Measurements from ENCODE around the gene CHIC2. TPM values are rescaled to one million over a fixed set of nuclear protein-coding genes. Genes with fewer than 3 reads are reported as not detected.

The CHIC2 gene
- total RNA-seq, 1 experiment from 2014 or later, result 11.0 TPM

DNA sequence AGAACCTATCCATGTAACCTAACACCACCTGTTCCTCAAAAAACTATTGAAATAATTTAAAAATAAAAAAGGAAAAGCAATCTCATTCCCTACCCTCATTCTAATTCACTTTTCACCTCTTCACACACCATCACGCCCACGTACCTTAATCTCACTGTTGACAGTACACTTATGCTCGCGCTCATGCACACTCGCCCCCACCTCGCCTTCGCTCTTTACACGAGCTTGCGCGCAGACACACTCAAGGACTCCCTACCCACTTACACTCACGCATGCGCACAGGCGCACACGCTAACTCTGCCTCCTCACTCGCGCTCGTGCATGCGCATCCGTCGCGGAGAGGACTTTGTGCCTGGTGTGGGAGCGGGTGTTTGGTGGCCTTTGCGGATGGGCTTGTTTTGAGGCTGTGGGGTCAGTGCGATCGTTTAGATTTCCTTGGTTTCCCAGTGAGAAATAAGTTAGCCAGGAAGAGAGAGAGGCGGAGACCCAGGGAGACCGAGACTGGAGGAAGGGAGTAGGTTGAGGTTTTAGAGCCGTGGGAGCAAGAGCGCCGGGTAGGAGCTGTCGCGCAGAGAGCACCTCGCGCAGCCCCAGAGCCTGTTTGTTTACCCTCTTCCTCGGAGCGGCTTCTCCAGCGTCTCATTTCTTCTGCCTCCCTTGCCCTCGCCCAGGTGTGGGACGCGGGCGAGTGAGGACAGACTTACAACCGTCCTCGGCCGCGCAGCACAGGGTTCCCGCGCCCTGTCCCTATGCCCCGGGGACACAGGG, 27.4 kb upstream of the CHIC2 start:
- no peak overlapping the region for H3K27ac Mint-ChIP-seq
- peaks cover 54% of the 10 kb centered on the region for H3K4me1 Mint-ChIP-seq
- ChIA-PET CTCF (interaction anchor here (0.7 to 0.9 kb wide), 2 partner anchors 8 to 141 kb away, joined by 3 read pairs; partner anchors contain the start of gene GSX2), POLR2A (no interaction called here)
- DNase-seq (ENCODE audit: low spot score) (no peak), ATAC-seq (peak; percentile 21)
- H3K27me3 Mint-ChIP-seq (ENCODE audit: low read depth), result peaks cover 88% of the 10 kb centered on the region
- H3K4me3 Mint-ChIP-seq, result peak overlapping the region; percentile 80
- TF ChIP-seq, protein P1, sequence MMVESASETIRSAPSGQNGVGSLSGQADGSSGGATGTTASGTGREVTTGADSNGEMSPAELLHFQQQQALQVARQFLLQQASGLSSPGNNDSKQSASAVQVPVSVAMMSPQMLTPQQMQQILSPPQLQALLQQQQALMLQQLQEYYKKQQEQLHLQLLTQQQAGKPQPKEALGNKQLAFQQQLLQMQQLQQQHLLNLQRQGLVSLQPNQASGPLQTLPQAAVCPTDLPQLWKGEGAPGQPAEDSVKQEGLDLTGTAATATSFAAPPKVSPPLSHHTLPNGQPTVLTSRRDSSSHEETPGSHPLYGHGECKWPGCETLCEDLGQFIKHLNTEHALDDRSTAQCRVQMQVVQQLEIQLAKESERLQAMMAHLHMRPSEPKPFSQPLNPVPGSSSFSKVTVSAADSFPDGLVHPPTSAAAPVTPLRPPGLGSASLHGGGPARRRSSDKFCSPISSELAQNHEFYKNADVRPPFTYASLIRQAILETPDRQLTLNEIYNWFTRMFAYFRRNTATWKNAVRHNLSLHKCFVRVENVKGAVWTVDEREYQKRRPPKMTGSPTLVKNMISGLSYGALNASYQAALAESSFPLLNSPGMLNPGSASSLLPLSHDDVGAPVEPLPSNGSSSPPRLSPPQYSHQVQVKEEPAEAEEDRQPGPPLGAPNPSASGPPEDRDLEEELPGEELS (CRISPR knock-in tag; IDR thresholded peaks at IDR 0.05), result no peak
- TF ChIP-seq MAX (CRISPR knock-in tag; IDR thresholded peaks at IDR 0.05), result 0 out of 2 replicates have a peak, but pooled peaks have one; percentile 46
- H3K9me3 Mint-ChIP-seq, result no peaks in the 10 kb centered on the region
- no peaks in the 10 kb centered on the region for H3K36me3 Mint-ChIP-seq

GRCh38 chr4:54090804-54091623, 26.6 kb upstream of the CHIC2 start:
- Mint-ChIP-seq H3K27me3 (ENCODE audit: low read depth) (peaks cover 88% of the 10 kb centered on the region), H3K27ac (no peak overlapping the region), H3K4me3 (peak overlapping the region; percentile 80), H3K36me3 (no peaks in the 10 kb centered on the region), H3K4me1 (peaks cover 46% of the 10 kb centered on the region), H3K9me3 (no peaks in the 10 kb centered on the region)
- DNase-seq (ENCODE audit: low spot score), result no peak
- peak; percentile 56 for ATAC-seq
- ChIA-PET CTCF (interaction anchor here (0.7 to 0.9 kb wide), 2 partner anchors 9 to 142 kb away, joined by 3 read pairs; partner anchors contain the start of gene GSX2), POLR2A (no interaction called here)
- TF ChIP-seq GTF2I (CRISPR knock-in tag; conservative IDR thresholded peaks at IDR 0.05) (no peak), GABPB1 (CRISPR knock-in tag; IDR thresholded peaks at IDR 0.05) (0 out of 2 replicates have a peak, but pooled peaks have one; percentile 2)

GRCh38 chr4:54090404-54090803, 26.0 kb upstream of the CHIC2 start:
- no peaks in the 10 kb centered on the region for H3K36me3 Mint-ChIP-seq
- CTCF ChIA-PET, result no interaction called here
- no peak for ATAC-seq
- peaks cover 40% of the 10 kb centered on the region for H3K4me1 Mint-ChIP-seq
- DNase-seq (ENCODE audit: low spot score), result no peak
- peaks cover 83% of the 10 kb centered on the region for H3K27me3 Mint-ChIP-seq (ENCODE audit: low read depth)
- no peak overlapping the region for H3K27ac Mint-ChIP-seq
- TF ChIP-seq, protein P1 (CRISPR knock-in tag; IDR thresholded peaks at IDR 0.05), result no peak
- TF ChIP-seq NFATC4 (CRISPR knock-in tag; IDR thresholded peaks at IDR 0.05), result no peak
- no peak for TF ChIP-seq USF1 (CRISPR knock-in tag; IDR thresholded peaks at IDR 0.05)
- no peak for TF ChIP-seq STAT6 (CRISPR knock-in tag; conservative IDR thresholded peaks at IDR 0.05; ENCODE audit: low read depth)
- no peaks in the 10 kb centered on the region for H3K9me3 Mint-ChIP-seq
- POLR2A ChIA-PET, result no interaction called here
- H3K4me3 Mint-ChIP-seq, result no peak overlapping the region

DNA sequence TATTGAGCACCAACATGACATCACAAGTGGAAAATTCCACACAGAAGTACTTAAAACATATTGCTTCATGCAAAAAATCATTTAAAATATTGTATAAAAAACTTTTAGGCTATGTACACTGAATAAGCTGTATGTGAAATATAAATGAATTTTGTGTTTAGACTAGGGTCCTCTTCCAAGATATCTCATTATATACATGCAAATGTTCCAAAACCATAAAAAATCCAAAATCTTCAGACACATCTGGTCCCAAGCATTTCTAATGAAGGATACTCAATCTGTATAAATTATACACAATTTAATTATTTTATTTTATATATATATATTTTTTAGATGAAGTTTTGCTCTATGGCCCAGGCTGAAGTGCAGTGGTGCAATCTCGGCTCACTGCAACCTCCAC, 25.5 kb upstream of the CHIC2 start:
- ChIA-PET CTCF (no interaction called here), POLR2A (no interaction called here)
- no peak overlapping the region for H3K4me3 Mint-ChIP-seq
- ATAC-seq (no peak), DNase-seq (ENCODE audit: low spot score) (no peak)
- no peaks in the 10 kb centered on the region for H3K36me3 Mint-ChIP-seq
- H3K4me1 Mint-ChIP-seq, result peaks cover 34% of the 10 kb centered on the region
- peaks cover 78% of the 10 kb centered on the region for H3K27me3 Mint-ChIP-seq (ENCODE audit: low read depth)
- TF ChIP-seq TCF7 (CRISPR knock-in tag; IDR thresholded peaks at IDR 0.05; ENCODE audit: low read depth) (no peak), ZNF671 (CRISPR knock-in tag; IDR thresholded peaks at IDR 0.05) (no peak), SMAD3 (CRISPR knock-in tag; IDR thresholded peaks at IDR 0.05; ENCODE audit: borderline replicate concordance) (no peak)
- no peak overlapping the region for H3K27ac Mint-ChIP-seq
- H3K9me3 Mint-ChIP-seq, result no peaks in the 10 kb centered on the region

Measured in WTC11 (cell line).